GM23338 (cell line): ENCODE data around the gene CNOT4. TPM values are rescaled to one million over a fixed set of nuclear protein-coding genes. Genes with fewer than 3 reads are reported as not detected.

Source experiments
- ATAC-seq: fragments of 200-7000 bp; cut with Tn5 transposase; 3 replicates; pipeline ENCODE4 v1.9.1; 2020
- DNase-seq: peaks from one replicate; pipeline ENCODE4 v3.0.0-alpha.2; 2015; ENCODE audit warnings: low spot score
- H2AFZ ChIP-seq: fragments of 200-600 bp; sonication (generic); 2 replicates; pipeline ENCODE4 v1.8.0; 2016; ENCODE audit warnings: antibody characterized with exemption, mild to moderate bottlenecking, moderate library complexity
- H3F3A ChIP-seq: fragments of 200-600 bp; sonication (generic); replicated peaks from 2 replicates; pipeline ENCODE4 v1.8.0; 2017; ENCODE audit warnings: antibody characterized with exemption, mixed run types, low read depth
- H3K27ac ChIP-seq: fragments of 200-600 bp; sonication (generic); 2 replicates; pipeline ENCODE4 v1.6.1; 2016; ENCODE audit warnings: low read depth
- H3K27me3 ChIP-seq: fragments of 200-600 bp; sonication (generic); 2 replicates; pipeline ENCODE4 v1.8.0; 2016; ENCODE audit warnings: mild to moderate bottlenecking, mixed run types, moderate library complexity; ENCODE audit not compliant: insufficient read depth
- H3K36me3 ChIP-seq: fragments of 200-600 bp; sonication (generic); 2 replicates; pipeline ENCODE4 v1.8.0; 2016; ENCODE audit warnings: mild to moderate bottlenecking; ENCODE audit not compliant: insufficient read depth
- H3K4me1 ChIP-seq: fragments of 200-600 bp; sonication (generic); 2 replicates; pipeline ENCODE4 v1.8.0; 2016; ENCODE audit warnings: mild to moderate bottlenecking, moderate library complexity; ENCODE audit not compliant: insufficient read depth
- H3K4me2 ChIP-seq: fragments of 200-600 bp; sonication (generic); 2 replicates; pipeline ENCODE4 v1.7.1; 2017; ENCODE audit warnings: mixed run types
- H3K4me3 ChIP-seq: fragments of 200-600 bp; sonication (generic); 2 replicates; pipeline ENCODE4 v1.6.1; 2016; ENCODE audit warnings: mixed run types
- H3K79me2 ChIP-seq: fragments of 200-600 bp; sonication (generic); replicated peaks from 2 replicates; pipeline ENCODE4 v1.8.0; 2017; ENCODE audit warnings: mild to moderate bottlenecking; ENCODE audit not compliant: insufficient read depth
- H3K9me2 ChIP-seq: fragments of 200-600 bp; sonication (generic); 2 replicates; pipeline ENCODE4 v1.8.0; 2017; ENCODE audit not compliant: insufficient read depth
- H4K20me1 ChIP-seq: fragments of 200-600 bp; sonication (generic); replicated peaks from 2 replicates; pipeline ENCODE4 v1.8.0; 2017; ENCODE audit warnings: mild to moderate bottlenecking; ENCODE audit not compliant: insufficient read depth
- H3K27ac Mint-ChIP-seq: 2 replicates; pipeline ENCODE4 v1.8.0; 2020; ENCODE audit warnings: inconsistent platforms, mild to moderate bottlenecking, moderate library complexity, mixed read lengths
- H3K27me3 Mint-ChIP-seq: 3 replicates; pipeline ENCODE4 v1.8.0; 2022; ENCODE audit warnings: low read depth, mild to moderate bottlenecking, moderate library complexity, mixed read lengths, inconsistent platforms; ENCODE audit not compliant: insufficient read depth, poor library complexity
- H3K36me3 Mint-ChIP-seq: 3 replicates; pipeline ENCODE4 v1.8.0; 2021; ENCODE audit warnings: low read depth, mild to moderate bottlenecking, inconsistent platforms, moderate library complexity, mixed read lengths
- H3K4me1 Mint-ChIP-seq: 3 replicates; pipeline ENCODE4 v1.8.0; 2020; ENCODE audit warnings: mild to moderate bottlenecking, inconsistent platforms, mixed read lengths
- H3K4me3 Mint-ChIP-seq: 3 replicates; pipeline ENCODE4 v1.8.0; 2021; ENCODE audit warnings: moderate library complexity, mild to moderate bottlenecking, inconsistent platforms, mixed read lengths
- H3K9me3 Mint-ChIP-seq: 3 replicates; pipeline ENCODE4 v1.8.0; 2020; ENCODE audit warnings: moderate library complexity, mild to moderate bottlenecking, inconsistent platforms, mixed read lengths
- CREB1 ChIP-seq: fragments of 250-450 bp; sonication (Bioruptor Pico); IDR thresholded peaks from 2 replicates; pipeline ENCODE4 v1.5.0; 2020; ENCODE audit warnings: low read depth, mild to moderate bottlenecking, moderate library complexity
- CTCF ChIP-seq, 2 experiments: fragments of 200-600 bp in 1 of 2; sonication (generic) in 1 of 2; conservative IDR thresholded peaks; 2 replicates each; pipeline versions ENCODE4 v1.5.1 to v1.6.1; 2016 to 2017; ENCODE audit warnings: antibody characterized with exemption in 2 of 2, low read depth in 2 of 2, mild to moderate bottlenecking in 2 of 2, moderate library complexity in 1 of 2
- ETS1 ChIP-seq: IDR thresholded peaks from 2 replicates; pipeline ENCODE4 v1.6.1; 2016; ENCODE audit warnings: antibody characterized with exemption
- EZH2 ChIP-seq: fragments of 200-600 bp; sonication (generic); IDR thresholded peaks from one replicate; pipeline ENCODE4 v1.8.0; 2017; ENCODE audit warnings: antibody characterized with exemption, mild to moderate bottlenecking, low read depth; ENCODE audit not compliant: unreplicated experiment
- EZH2phosphoT487 ChIP-seq: fragments of 200-600 bp; sonication (generic); IDR thresholded peaks from one replicate; pipeline ENCODE4 v1.8.1; 2018; ENCODE audit warnings: antibody characterized with exemption; ENCODE audit not compliant: unreplicated experiment
- JUNB ChIP-seq: IDR thresholded peaks from one replicate; pipeline ENCODE4 v1.6.1; 2016; ENCODE audit warnings: antibody characterized with exemption; ENCODE audit not compliant: unreplicated experiment
- NANOG ChIP-seq: IDR thresholded peaks from 2 replicates; pipeline ENCODE4 v1.6.1; 2016; ENCODE audit warnings: antibody characterized with exemption, borderline replicate concordance
- POLR2AphosphoS5 ChIP-seq: IDR thresholded peaks from 2 replicates; pipeline ENCODE4 v1.6.1; 2016; ENCODE audit warnings: antibody characterized with exemption, low read depth
- REST ChIP-seq: IDR thresholded peaks from one replicate; pipeline ENCODE4 v1.6.1; 2018; ENCODE audit warnings: antibody characterized with exemption; ENCODE audit not compliant: unreplicated experiment
- STAT1 ChIP-seq: IDR thresholded peaks from one replicate; pipeline ENCODE4 v1.6.1; 2016; ENCODE audit warnings: antibody characterized with exemption; ENCODE audit not compliant: unreplicated experiment
- ZNF114 ChIP-seq: fragments of 250-450 bp; sonication (Bioruptor Pico); IDR thresholded peaks from 2 replicates; pipeline ENCODE4 v1.5.0; 2020; ENCODE audit warnings: mild to moderate bottlenecking, moderate library complexity
- ZNF331 ChIP-seq: fragments of 250-450 bp; sonication (Bioruptor Pico); IDR thresholded peaks from 2 replicates; pipeline ENCODE4 v1.5.0; 2020; ENCODE audit warnings: low read depth, mild to moderate bottlenecking, moderate library complexity
- ZNF462 ChIP-seq: fragments of 250-450 bp; sonication (Bioruptor Pico); IDR thresholded peaks from 2 replicates; pipeline ENCODE4 v1.5.0; 2020; ENCODE audit warnings: mild to moderate bottlenecking, moderate library complexity
- polyA plus RNA-seq: library from polyadenylated mRNA; unstranded; fragments of >200 nt; fragmentation: Nextera tagmentation; extraction: Ambion mirVana; gene quantifications from 2 replicates; pipeline ENCODE4 v1.2.1, GENCODE V29; 2016
- total RNA-seq: library from RNA; depleted of rRNA; stranded (reverse); fragments of >200 nt; shearing (Covaris generic); gene quantifications from 2 replicates; pipeline ENCODE4 v1.2.3, GENCODE V29; 2014

Gene CNOT4
- total and polyA plus RNA-seq, 2 experiments from 2014 or later = 18.9 to 26.2 TPM

GRCh38 chr7:135389971-135390370, 119.9 kb downstream of the CNOT4 start:
- Mint-ChIP-seq H3K27me3 (no peaks in the 10 kb centered on the region), H3K27ac (no peak overlapping the region), H3K4me1 (peaks cover 18% of the 10 kb centered on the region), H3K9me3 (no peaks in the 10 kb centered on the region), H3K36me3 (peaks cover 5% of the 10 kb centered on the region), H3K4me3 (no peak overlapping the region)
- no peaks in the 10 kb centered on the region for H3K9me2 ChIP-seq
- ATAC-seq = no peak
- H3F3A ChIP-seq = no peaks in the 10 kb centered on the region
- H3K27ac ChIP-seq = no peak overlapping the region
- no peak overlapping the region for H3K4me3 ChIP-seq
- TF ChIP-seq ZNF462 = no peak
- TF ChIP-seq CREB1 = no peak
- no peak for TF ChIP-seq POLR2AphosphoS5
- no peak for TF ChIP-seq NANOG
- no peak for TF ChIP-seq EZH2
- no peak for TF ChIP-seq REST
- no peak for TF ChIP-seq ETS1
- TF ChIP-seq JUNB = no peak
- no peak for TF ChIP-seq ZNF331 (CRISPR knock-in tag)
- TF ChIP-seq STAT1 = no peak
- TF ChIP-seq ZNF114 = no peak
- TF ChIP-seq EZH2phosphoT487 = no peak
- no peak for TF ChIP-seq CTCF (conservative IDR thresholded peaks at IDR 0.05; ENCODE audit: low read depth in 2 of 2)
- DNase-seq = no peak
- no peaks in the 10 kb centered on the region for H4K20me1 ChIP-seq
- no peak overlapping the region for H2AFZ ChIP-seq
- H3K27me3 ChIP-seq = no peaks in the 10 kb centered on the region
- no peaks in the 10 kb centered on the region for H3K79me2 ChIP-seq
- H3K4me2 ChIP-seq = no peak overlapping the region
- no peaks in the 10 kb centered on the region; the same call in 1 of the 2 replicates for H3K36me3 ChIP-seq
- peaks cover 24% of the 10 kb centered on the region for H3K4me1 ChIP-seq
